ENCODE results near the gene TRO.

DNA sequence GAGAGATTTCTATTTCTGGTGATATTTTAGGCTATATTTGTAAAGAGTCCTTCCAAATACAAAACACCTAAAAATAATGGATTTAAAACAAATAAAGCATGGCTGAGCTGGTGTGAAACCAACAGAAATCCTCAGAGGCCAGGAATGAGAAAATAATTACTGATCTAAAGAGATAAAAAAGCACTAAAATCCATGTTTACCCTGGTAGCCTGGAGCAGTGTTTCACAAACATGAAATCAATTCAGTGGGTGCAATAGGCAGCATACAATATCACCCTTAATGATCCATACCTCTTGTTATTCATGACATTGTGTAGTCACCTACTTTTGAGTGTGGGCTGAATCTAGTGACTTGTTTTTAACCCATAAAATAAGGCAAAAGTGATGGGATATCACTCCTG is 58.8 kb downstream of the TRO start:
- TF ChIP-seq POLR2A (IDR thresholded peaks at IDR 0.05; ENCODE audit: low read depth, low read length) (no peak), POLR2AphosphoS5 (IDR thresholded peaks at IDR 0.05; ENCODE audit: low read depth, low read length) (no peak), TAF1 (IDR thresholded peaks at IDR 0.05; ENCODE audit: low read depth, low read length) (no peak)
